ENCODE data around the gene LMNB1. TPM values are rescaled to one million over a fixed set of nuclear protein-coding genes. Genes with fewer than 3 reads are reported as not detected.

Gene LMNB1
- total and polyA plus RNA-seq, 2 of the 13 experiments (the other 11 are each of a cell fraction or from before 2014, with no cell fraction given), result 12.5 to 159 TPM

DNA sequence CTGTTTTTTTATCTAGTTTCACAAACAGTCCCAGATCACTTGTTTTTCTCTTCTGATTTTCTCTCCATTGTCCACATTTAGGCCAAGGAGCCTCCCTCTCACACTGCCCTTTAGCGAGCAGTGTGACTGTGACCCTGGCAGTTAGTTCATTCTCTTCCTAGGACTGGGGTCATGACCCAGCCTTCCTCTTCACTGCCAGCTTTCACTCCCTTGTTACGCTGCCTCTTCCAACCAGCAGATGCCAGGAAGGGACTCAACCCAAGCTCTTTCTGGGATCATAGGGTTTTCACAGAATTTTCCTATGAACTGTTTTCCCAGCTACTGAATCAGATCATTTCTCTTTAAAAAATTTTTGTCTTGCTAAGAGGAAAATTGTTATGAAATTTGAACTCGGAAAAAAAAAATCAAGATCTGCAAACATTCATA is 70.9 kb downstream of the LMNB1 start:
- no peak for DNase-seq (ENCODE audit: low spot score)
- FAIRE-seq, result no peak
- BruUV-seq (replicated peaks), result no TSS peak
- no peaks in the 10 kb centered on the region for H3K4me1 ChIP-seq (ENCODE audit: insufficient read depth, low read length)
- H3K9ac ChIP-seq (ENCODE audit: insufficient read depth, low read depth, low read length), result no peak overlapping the region
- H2AFZ ChIP-seq (ENCODE audit: low read length), result no peak overlapping the region
- WGBS (ENCODE audit: low lambda C conversion rate), result 90% methylated on average over 3 of the region's 3 CpGs
- no peaks in the 10 kb centered on the region for H3K79me2 ChIP-seq (ENCODE audit: insufficient read depth, low read length)
- no peak for TF ChIP-seq TEAD3 (CRISPR knock-in tag; optimal IDR thresholded peaks at IDR 0.05; ENCODE audit: borderline replicate concordance)
- TF ChIP-seq ZBTB7A (CRISPR knock-in tag; IDR thresholded peaks at IDR 0.05), result no peak
- TF ChIP-seq XRCC5 (optimal IDR thresholded peaks at IDR 0.05; ENCODE audit: low read length), result no peak
- no peak for TF ChIP-seq NKX3-1 (CRISPR knock-in tag; IDR thresholded peaks at IDR 0.05)
- no peak for TF ChIP-seq ZNF382 (CRISPR knock-in tag; IDR thresholded peaks at IDR 0.05; ENCODE audit: borderline replicate concordance)
- no peak for TF ChIP-seq SIX4 (CRISPR knock-in tag; IDR thresholded peaks at IDR 0.05)
- TF ChIP-seq FOXP1 (IDR thresholded peaks at IDR 0.05), result no peak
- no peak for TF ChIP-seq FOXP1 (CRISPR knock-in tag; IDR thresholded peaks at IDR 0.05)
- no peak for TF ChIP-seq ZNF160 (CRISPR knock-in tag; IDR thresholded peaks at IDR 0.05)
- TF ChIP-seq ATAD3A (CRISPR knock-in tag; IDR thresholded peaks at IDR 0.05), result no peak
- no peak for TF ChIP-seq SRY (CRISPR knock-in tag; IDR thresholded peaks at IDR 0.05)
- TF ChIP-seq, protein P1, sequence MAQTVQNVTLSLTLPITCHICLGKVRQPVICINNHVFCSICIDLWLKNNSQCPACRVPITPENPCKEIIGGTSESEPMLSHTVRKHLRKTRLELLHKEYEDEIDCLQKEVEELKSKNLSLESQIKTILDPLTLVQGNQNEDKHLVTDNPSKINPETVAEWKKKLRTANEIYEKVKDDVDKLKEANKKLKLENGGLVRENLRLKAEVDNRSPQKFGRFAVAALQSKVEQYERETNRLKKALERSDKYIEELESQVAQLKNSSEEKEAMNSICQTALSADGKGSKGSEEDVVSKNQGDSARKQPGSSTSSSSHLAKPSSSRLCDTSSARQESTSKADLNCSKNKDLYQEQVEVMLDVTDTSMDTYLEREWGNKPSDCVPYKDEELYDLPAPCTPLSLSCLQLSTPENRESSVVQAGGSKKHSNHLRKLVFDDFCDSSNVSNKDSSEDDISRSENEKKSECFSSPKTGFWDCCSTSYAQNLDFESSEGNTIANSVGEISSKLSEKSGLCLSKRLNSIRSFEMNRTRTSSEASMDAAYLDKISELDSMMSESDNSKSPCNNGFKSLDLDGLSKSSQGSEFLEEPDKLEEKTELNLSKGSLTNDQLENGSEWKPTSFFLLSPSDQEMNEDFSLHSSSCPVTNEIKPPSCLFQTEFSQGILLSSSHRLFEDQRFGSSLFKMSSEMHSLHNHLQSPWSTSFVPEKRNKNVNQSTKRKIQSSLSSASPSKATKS (CRISPR knock-in tag; IDR thresholded peaks at IDR 0.05), result no peak
- no peak for TF ChIP-seq ZSCAN30 (CRISPR knock-in tag; IDR thresholded peaks at IDR 0.05)
- TF ChIP-seq ZFP41 (CRISPR knock-in tag; IDR thresholded peaks at IDR 0.05; ENCODE audit: borderline replicate concordance), result no peak
- TF ChIP-seq ZBTB4 (CRISPR knock-in tag; IDR thresholded peaks at IDR 0.05; ENCODE audit: borderline replicate concordance), result no peak
- TF ChIP-seq ZNF512 (CRISPR knock-in tag; IDR thresholded peaks at IDR 0.05), result no peak
- TF ChIP-seq ZNF672 (CRISPR knock-in tag; IDR thresholded peaks at IDR 0.05), result no peak
- TF ChIP-seq GTF3A (CRISPR knock-in tag; conservative IDR thresholded peaks at IDR 0.05), result no peak
- TF ChIP-seq MIXL1 (CRISPR knock-in tag; IDR thresholded peaks at IDR 0.05), result no peak
- TF ChIP-seq CREB3 (CRISPR knock-in tag; IDR thresholded peaks at IDR 0.05), result no peak
- H3K4me2 ChIP-seq (ENCODE audit: low read depth, low read length), result no peak overlapping the region
- H3K27ac ChIP-seq (ENCODE audit: extremely low read length, insufficient read depth, low read length), result no peak overlapping the region
- peak; percentile 43; the same call in 2 of the 3 replicates for ATAC-seq
- ChIA-PET POLR2A (no interaction called here), CTCF (ENCODE audit: low intra/inter-chr PET ratio, low total read pairs) (no interaction called here)
- H3K27me3 ChIP-seq (ENCODE audit: control insufficient read depth in 1 of 2, insufficient read depth in 2 of 2, low read length in 2 of 2), result no peaks in the 10 kb centered on the region
- in situ Hi-C loops (cut with HindIII; ENCODE audit: extremely low pct_ligation_motif_present, low pct_unique_long_range_greater_than_20kb), result no loop called here
- no peaks in the 10 kb centered on the region for H4K20me1 ChIP-seq (ENCODE audit: insufficient read depth, low read length)
- H3K4me3 ChIP-seq (replicated peaks in 1 of 3; ENCODE audit: insufficient read depth in 1 of 3, low read depth in 2 of 3, low read length in 3 of 3), result no peak overlapping the region
- intact Hi-C loops (cut with micrococcal nuclease; ENCODE audit: unreplicated experiment), result no loop called here
- no peaks in the 10 kb centered on the region for H3K9me3 ChIP-seq (ENCODE audit: low read length)
- no peaks in the 10 kb centered on the region for H3K36me3 ChIP-seq (replicated peaks in 1 of 2; ENCODE audit: control insufficient read depth in 1 of 2, insufficient read depth in 2 of 2, low read length in 2 of 2)
